Neural progenitor cell (in vitro differentiated cells): Measurements from ENCODE around the gene AKR7A3.

Experiments
- EZH2 ChIP-seq: fragments of 200-600 bp; sonication (generic); IDR thresholded peaks from 2 replicates; pipeline ENCODE4 v1.6.1; 2017; ENCODE audit warnings: antibody characterized with exemption, mild to moderate bottlenecking, moderate library complexity
- TF ChIP-seq, protein P1 (sequence below): fragments of 200-600 bp; sonication (generic); IDR thresholded peaks from 2 replicates; pipeline ENCODE4 v1.5.1; 2017; ENCODE audit warnings: antibody characterized with exemption, mild to moderate bottlenecking

DNA sequence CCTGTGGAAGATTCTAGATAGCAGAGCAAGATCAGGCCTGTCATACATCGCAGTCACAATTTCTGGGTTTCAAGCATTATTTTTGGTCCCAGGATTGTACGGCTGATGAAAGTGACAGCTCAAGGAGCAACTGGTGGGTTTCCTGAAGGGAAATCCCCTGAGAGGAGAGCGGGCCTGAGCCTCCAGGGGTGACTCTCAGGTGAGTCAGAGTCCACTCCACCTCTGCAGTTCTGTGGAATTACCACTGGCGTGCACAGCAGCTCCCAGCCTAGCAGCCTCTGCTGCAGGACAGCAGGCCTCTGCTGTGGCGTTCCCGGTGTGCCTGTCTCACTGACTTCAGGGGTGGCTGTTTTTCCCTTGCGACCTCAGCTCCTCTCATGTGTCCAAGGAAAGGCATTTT, 48.0 kb upstream of the AKR7A3 start:
- TF ChIP-seq, protein P1, sequence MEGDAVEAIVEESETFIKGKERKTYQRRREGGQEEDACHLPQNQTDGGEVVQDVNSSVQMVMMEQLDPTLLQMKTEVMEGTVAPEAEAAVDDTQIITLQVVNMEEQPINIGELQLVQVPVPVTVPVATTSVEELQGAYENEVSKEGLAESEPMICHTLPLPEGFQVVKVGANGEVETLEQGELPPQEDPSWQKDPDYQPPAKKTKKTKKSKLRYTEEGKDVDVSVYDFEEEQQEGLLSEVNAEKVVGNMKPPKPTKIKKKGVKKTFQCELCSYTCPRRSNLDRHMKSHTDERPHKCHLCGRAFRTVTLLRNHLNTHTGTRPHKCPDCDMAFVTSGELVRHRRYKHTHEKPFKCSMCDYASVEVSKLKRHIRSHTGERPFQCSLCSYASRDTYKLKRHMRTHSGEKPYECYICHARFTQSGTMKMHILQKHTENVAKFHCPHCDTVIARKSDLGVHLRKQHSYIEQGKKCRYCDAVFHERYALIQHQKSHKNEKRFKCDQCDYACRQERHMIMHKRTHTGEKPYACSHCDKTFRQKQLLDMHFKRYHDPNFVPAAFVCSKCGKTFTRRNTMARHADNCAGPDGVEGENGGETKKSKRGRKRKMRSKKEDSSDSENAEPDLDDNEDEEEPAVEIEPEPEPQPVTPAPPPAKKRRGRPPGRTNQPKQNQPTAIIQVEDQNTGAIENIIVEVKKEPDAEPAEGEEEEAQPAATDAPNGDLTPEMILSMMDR = no peak
- TF ChIP-seq EZH2 = no peak
